Lung (tissue), 12 donors: ENCODE results near the gene FAM120A. TPM values are rescaled to one million over a fixed set of nuclear protein-coding genes. Genes with fewer than 3 reads are reported as not detected.

ENCODE experiments used
- ATAC-seq: fragments of 200-7000 bp; cut with Tn5 transposase; one replicate; pipeline ENCODE4 v1.9.1; 2020; ENCODE audit warnings: moderate number of reproducible peaks; ENCODE audit not compliant: insufficient read depth, low FRiP score
- DNase-seq, 3 donors: peaks; one replicate each; pipeline ENCODE4 v3.0.0-alpha.2; 2013 to 2017
- H3K27ac ChIP-seq, 2 donors: one replicate each; pipeline ENCODE4 v1.5.1; 2013; ENCODE audit warnings: mild to moderate bottlenecking in 2 of 2, moderate library complexity in 2 of 2, control low read depth in 1 of 2, inconsistent platforms in 1 of 2, low read depth in 1 of 2, low read length in 1 of 2
- H3K27me3 ChIP-seq, 3 donors: one replicate each; pipeline ENCODE4 v1.5.1; 2013; ENCODE audit warnings: low read length in 2 of 3; ENCODE audit not compliant: control insufficient read depth in 3 of 3, insufficient read depth in 3 of 3
- H3K36me3 ChIP-seq, 4 donors: one replicate each; pipeline ENCODE4 v1.5.1; 2013; ENCODE audit warnings: low read length in 4 of 4, mild to moderate bottlenecking in 1 of 4, moderate library complexity in 1 of 4; ENCODE audit not compliant: control insufficient read depth in 4 of 4, insufficient read depth in 4 of 4
- H3K4me1 ChIP-seq, 5 donors: one replicate each; pipeline ENCODE4 v1.5.1; 2013; ENCODE audit warnings: low read length in 5 of 5, mild to moderate bottlenecking in 2 of 5, moderate library complexity in 1 of 5; ENCODE audit not compliant: control insufficient read depth in 5 of 5, insufficient read depth in 5 of 5
- H3K4me3 ChIP-seq: one replicate; pipeline ENCODE4 v1.5.1; 2013; ENCODE audit warnings: mild to moderate bottlenecking, control low read depth, moderate library complexity
- H3K9ac ChIP-seq, 2 donors: one replicate each; pipeline ENCODE4 v1.5.1; 2013; ENCODE audit warnings: low read length in 2 of 2, control low read depth in 1 of 2; ENCODE audit not compliant: insufficient read depth in 1 of 2
- H3K9me3 ChIP-seq, 4 donors: one replicate each; pipeline ENCODE4 v1.5.1; 2013; ENCODE audit warnings: low read length in 3 of 4, mild to moderate bottlenecking in 1 of 4, moderate library complexity in 1 of 4; ENCODE audit not compliant: control insufficient read depth in 4 of 4, insufficient read depth in 3 of 4
- CTCF ChIP-seq: IDR thresholded peaks from 2 replicates; pipeline ENCODE4 v1.5.1; 2012; ENCODE audit warnings: mild to moderate bottlenecking; ENCODE audit errors: control extremely low read depth, extremely low read depth
- WGBS, 2 donors: extraction: QIAGEN DNeasy Blood & Tissue Kit; methylation state at CpG; one replicate each; pipeline ENCODE4 v1.1.7; 2013; 5-methylcytosine and 5-hydroxymethylcytosine counted together
- polyA plus RNA-seq, 2 donors: library from polyadenylated mRNA; stranded (reverse); fragments of 200-250 nt; gene quantifications; one replicate each; pipeline ENCODE4 v1.2.1, GENCODE V29; 2013
- total RNA-seq, 2 donors: library from RNA; depleted of rRNA in 1 of 2; stranded (reverse); fragments of >200 nt in 1 of 2; gene quantifications; one replicate each; pipeline ENCODE4 v1.2.1, GENCODE V29; 2014 to 2021
- donor health status: control.
- donor health status: control.
- donor health status: Bipolar disorder and iron deficiency.
- donor health status: healthy.
- donor health status: DM: yes; HTN: yes; CAD: no.

FAM120A gene
- total and polyA plus RNA-seq, 4 donors: 44.9 to 134 (median 91.2) TPM

- 96% methylated on average over 5 of the region's 5 CpGs for WGBS, 2 donors
- Histone ChIP-seq H3K36me3 (peaks cover 0 to 21% (median 14%) of the 10 kb centered on the region in 4 donors), H3K4me3 (no peak overlapping the region), H3K27me3 (peaks cover 0 to 2% (median 0%) of the 10 kb centered on the region in 3 donors), H3K9me3 (no peaks in the 10 kb centered on the region), H3K27ac (no peak overlapping the region), H3K9ac (no peak overlapping the region), H3K4me1 (peaks cover 0 to 12% (median 0%) of the 10 kb centered on the region in 5 donors)
- no peak for TF ChIP-seq CTCF
- ATAC-seq (no peak), DNase-seq (no peak)
Measured at GRCh38 chr9:93488244-93488643, 36.8 kb downstream of the FAM120A start.

GRCh38 chr9:93491593-93492232 is 40.2 kb downstream of the FAM120A start:
- peaks cover 0 to 12% (median 0%) of the 10 kb centered on the region in 5 donors for H3K4me1 ChIP-seq
- WGBS, 2 donors: 72 to 90% methylated on average over 3 of the region's 3 CpGs
- H3K4me3 ChIP-seq: no peak overlapping the region
- no peak for ATAC-seq
- H3K9ac ChIP-seq: no peak overlapping the region
- no peak overlapping the region for H3K27ac ChIP-seq
- H3K27me3 ChIP-seq: no peaks in the 10 kb centered on the region
- H3K9me3 ChIP-seq: no peaks in the 10 kb centered on the region
- no peak for TF ChIP-seq CTCF
- H3K36me3 ChIP-seq: peaks cover 0 to 29% (median 17%) of the 10 kb centered on the region in 4 donors
- no peak for DNase-seq

- ATAC-seq: no peak
- no peaks in the 10 kb centered on the region for H3K27me3 ChIP-seq
Measured at GRCh38 chr9:93492327-93492726, 40.8 kb downstream of the FAM120A start.

More at GRCh38 chr9:93492327-93492726, 40.8 kb downstream of the FAM120A start:
- H3K4me1 ChIP-seq: peaks cover 0 to 12% (median 0%) of the 10 kb centered on the region in 5 donors
- H3K36me3 ChIP-seq: peaks cover under 1 to 35% (median 21%) of the 10 kb centered on the region in 4 donors
- no peak overlapping the region for H3K9ac ChIP-seq
- no peak overlapping the region for H3K4me3 ChIP-seq
- no peaks in the 10 kb centered on the region for H3K9me3 ChIP-seq
- 70 to 74% methylated on average over 5 of the region's 5 CpGs for WGBS, 2 donors
- H3K27ac ChIP-seq: no peak overlapping the region
- DNase-seq: no peak
- no peak for TF ChIP-seq CTCF
